Measurements from ENCODE around the gene CXCL16.

- TF ChIP-seq MAX (IDR thresholded peaks at IDR 0.05) (no peak), CTCF (IDR thresholded peaks at IDR 0.05 in 2 of 3, conservative IDR thresholded peaks at IDR 0.05 in 1 of 3; ENCODE audit: borderline replicate concordance in 1 of 3, insufficient read depth in 1 of 3, low read depth in 2 of 3, low read length in 2 of 3) (no peak), POLR2AphosphoS5 (IDR thresholded peaks at IDR 0.05; ENCODE audit: low read depth, low read length) (no peak), SP1 (IDR thresholded peaks at IDR 0.05; ENCODE audit: low read depth) (no peak), SIN3A (IDR thresholded peaks at IDR 0.05; ENCODE audit: low read depth) (no peak), EZH2 (IDR thresholded peaks at IDR 0.05) (no peak), POLR2A (IDR thresholded peaks at IDR 0.05; ENCODE audit: borderline replicate concordance, extremely low read depth, insufficient read depth, insufficient read length) (no peak), TCF7L2 (IDR thresholded peaks at IDR 0.05; ENCODE audit: borderline replicate concordance, extremely low read depth, insufficient read depth, insufficient read length) (no peak), CEBPB (IDR thresholded peaks at IDR 0.05; ENCODE audit: low read depth) (no peak), REST (IDR thresholded peaks at IDR 0.05; ENCODE audit: low read depth) (no peak), FOSL1 (IDR thresholded peaks at IDR 0.05; ENCODE audit: low read depth) (no peak), ZNF274 (IDR thresholded peaks at IDR 0.05; ENCODE audit: low read depth, low read length) (no peak), JUND (IDR thresholded peaks at IDR 0.05) (no peak)
These were observed 10.9 kb upstream of the CXCL16 start for GRCh38 chr17:4750606-4751005.
